ENCODE results near the gene PLCXD3.
"Not testable (repeated sequence)": the region's sequence is repeated elsewhere in the genome, so short reads cannot be mapped to it uniquely, and the experiment has no call there.

The PLCXD3 gene

DNA sequence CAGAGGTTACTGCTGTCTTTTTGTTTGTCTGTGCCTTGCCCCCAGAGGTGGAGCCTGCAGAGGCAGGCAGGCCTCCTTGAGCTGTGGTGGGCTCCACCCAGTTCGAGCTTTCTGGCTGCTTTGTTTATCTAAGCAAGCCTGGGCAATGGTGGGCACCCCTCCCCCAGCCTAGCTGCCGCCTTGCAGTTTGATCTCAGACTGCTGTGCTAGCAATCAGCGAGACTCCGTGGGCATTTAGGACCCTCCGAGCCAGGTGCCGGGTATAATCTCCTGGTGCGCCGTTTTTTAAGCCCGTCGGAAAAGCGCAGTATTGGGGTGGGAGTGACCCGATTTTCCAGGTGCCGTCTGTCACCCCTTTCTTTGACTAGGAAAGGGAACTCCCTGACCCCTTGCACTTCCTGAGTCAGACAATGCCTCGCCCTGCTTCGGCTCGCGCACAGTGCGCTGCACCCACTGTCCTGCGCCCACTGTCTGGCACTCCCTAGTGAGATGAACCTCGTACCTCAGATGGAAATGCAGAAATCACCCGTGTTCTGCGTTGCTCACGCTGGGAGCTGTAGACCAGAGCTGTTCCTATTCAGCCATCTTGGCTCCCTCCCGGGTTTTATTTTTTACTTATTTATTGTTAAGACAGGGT, 16.8 kb downstream of the PLCXD3 start:
- not testable (repeated sequence) for DNase-seq (ENCODE audit: low read depth, low spot score)

DNA sequence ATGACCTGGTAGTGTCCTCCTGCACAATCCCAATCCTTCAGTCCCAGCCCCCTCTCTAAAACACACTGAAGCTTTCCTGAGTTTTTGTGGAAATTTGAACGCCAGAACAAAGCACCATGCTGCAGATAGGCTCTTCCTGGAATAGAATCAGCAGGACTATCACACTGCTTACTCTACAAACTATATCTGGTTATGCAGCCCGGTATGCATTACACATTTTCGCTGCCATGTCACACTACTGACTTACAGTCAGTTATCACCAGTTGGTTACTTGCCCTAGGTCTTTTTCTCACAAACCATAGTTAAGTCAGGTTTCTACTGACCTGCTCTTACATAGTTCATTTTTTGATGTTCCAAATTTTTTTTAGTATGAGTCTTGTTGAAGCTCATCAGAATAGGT, 24.9 kb downstream of the PLCXD3 start:
- DNase-seq (ENCODE audit: low read depth, low spot score) = no peak

DNA sequence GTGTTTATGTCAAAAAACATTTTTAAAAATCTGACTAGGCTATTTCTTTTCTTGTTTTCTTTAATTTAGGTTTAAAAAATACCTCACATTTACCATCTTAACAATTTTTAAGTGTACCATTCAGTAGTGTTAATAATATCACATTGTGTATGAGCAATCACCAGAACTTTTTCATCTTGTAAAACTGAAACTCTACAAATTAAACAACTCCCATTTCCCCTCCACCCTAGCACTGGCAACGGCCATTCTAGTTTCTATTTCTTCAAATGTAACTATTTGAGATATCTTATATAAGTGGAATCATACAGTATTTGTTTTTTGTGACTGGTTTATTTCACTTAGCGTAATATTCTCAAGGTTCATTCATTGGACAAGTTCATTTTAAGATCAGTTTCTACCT, 27.7 kb downstream of the PLCXD3 start:
- DNase-seq (ENCODE audit: low read depth, low spot score) = no peak

DNA sequence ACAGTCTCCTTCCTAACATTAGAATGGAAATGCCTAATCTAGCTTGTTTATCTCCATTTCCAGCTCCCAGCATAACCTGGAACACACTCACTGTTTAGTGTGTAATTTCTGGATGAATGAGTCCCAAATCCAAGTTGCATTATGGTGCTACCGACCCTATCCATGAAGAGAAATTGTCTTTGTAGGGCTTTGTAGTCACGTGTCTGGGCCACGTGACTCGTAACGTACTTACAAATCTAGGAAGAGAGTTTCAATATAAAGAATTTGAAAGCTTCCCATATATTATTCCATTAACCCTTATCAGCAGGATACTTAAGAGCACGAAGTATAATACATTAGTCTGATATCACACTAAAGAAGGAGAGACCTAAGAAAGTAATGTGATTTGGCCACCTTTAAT, 28.2 kb downstream of the PLCXD3 start:
- no peak for DNase-seq (ENCODE audit: low read depth, low spot score)

DNA sequence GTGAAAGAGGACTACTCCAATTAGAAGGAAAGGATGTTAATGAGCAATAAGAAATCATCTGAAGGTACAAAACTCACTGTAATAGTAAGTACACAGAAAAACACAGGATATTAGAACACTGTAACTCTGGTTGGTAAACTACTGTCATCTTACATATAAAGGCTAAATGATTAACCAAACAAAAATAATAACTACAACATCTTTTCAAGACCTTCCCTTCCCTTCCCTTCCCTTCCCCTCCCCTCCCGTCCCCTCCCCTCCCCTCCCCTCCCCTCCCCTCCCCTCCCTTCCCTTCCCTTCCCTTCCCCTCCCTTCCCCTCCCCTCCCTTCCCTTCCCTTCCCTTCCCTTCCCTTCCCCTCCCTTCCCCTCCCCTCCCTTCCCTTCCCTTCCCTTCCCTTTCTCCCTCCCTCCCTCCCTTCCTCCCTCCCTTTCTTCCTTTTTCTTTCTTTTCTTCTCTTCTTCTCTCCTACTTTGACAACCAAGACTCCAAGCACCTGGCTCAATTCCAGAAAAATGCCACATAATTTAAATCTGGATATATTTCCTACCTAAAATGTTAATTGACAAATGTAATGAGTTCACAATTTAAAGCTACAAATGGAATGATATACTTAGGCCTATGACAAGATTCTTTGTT, 38.7 kb downstream of the PLCXD3 start:
- DNase-seq (ENCODE audit: low read depth, low spot score) = not testable (repeated sequence)

DNA sequence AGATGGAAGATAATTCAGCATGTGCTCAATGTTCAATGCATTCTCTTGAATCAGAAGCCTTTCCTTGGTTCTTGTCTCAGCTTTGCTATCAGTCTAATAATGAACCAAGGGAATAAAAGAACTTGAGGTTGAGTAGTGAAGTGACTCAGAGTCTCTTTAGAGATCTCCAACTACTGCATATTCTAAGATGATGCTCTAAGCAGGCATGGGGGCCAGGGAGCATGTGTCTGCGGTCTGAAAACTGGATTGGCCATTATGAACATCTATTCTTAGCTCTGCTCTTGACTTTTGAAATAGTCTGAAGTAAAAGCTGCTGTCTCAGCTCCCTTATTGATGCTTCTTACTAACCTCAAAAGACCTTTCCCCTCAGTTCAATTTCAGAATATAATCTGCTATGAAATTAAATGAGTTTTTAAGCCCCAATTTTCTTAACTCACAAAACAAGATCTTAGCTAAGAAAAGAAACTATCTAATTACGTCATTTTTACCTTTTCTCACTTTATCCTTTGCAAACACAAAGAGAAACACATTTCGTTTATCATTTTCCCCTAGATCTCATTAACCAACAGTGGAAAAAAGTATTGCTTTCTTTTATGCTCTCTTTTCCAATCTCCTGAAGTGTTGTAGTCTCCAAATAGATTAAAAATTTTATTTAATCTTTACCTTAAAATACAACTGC, 44.8 kb downstream of the PLCXD3 start:
- DNase-seq (ENCODE audit: low read depth, low spot score) = no peak

DNA sequence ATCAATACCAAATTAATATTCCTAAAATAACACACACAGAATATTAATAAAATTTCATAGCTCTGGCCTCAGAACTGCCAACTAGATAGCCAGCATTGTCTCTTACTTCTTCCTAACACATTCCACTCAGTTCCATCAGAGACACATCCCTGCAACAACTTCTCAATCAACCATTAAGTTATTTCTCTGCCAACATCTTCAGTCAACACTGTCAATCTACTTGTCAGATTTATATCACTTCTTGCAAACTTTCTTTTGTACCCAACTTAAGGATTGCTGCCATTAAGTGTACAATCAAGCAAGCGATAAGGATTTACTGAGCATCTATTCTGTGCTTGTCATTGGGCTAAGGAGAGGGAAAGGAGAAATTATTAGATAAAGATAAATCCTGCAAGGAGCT, 50.8 kb downstream of the PLCXD3 start:
- no peak for DNase-seq (ENCODE audit: low read depth, low spot score)

DNA sequence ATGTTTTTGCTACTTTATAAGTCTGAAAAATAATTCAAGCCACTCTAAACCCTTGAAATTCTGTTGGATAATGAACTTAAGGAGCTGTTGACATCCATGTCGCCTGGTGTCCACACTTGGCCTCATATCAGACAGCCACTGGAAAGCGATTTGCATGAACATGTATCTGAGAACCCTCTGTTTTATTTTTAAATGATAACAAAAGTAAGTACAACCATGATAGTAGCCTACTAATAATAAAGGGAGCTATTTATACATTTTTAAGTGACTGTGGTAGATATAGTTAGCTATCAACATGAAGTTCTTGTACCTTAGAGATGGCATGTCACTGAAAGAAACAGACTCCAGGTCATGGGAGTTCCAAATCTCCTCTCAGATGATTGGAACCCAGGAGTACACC, 53.3 kb downstream of the PLCXD3 start:
- no peak for DNase-seq (ENCODE audit: low read depth, low spot score)

DNA sequence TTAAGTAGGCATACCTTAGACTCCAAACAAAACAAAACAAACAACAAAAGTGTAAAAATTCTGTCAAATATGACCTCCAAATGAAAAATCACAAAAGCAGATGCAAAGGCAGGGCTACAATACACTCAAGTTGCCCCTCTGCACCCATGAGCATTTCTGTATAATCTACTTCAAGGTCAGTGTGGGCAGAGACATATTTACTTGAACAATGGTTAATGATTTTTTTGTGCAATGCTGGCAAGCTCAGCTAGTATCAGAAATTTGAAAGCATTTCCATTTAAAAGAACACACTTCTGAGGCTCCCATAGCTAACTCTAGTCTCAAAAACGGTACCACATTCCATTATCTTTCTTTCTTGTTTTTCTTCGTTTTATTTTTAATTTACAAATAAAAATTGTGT, 57.9 kb downstream of the PLCXD3 start:
- DNase-seq (ENCODE audit: low read depth, low spot score) = no peak

DNA sequence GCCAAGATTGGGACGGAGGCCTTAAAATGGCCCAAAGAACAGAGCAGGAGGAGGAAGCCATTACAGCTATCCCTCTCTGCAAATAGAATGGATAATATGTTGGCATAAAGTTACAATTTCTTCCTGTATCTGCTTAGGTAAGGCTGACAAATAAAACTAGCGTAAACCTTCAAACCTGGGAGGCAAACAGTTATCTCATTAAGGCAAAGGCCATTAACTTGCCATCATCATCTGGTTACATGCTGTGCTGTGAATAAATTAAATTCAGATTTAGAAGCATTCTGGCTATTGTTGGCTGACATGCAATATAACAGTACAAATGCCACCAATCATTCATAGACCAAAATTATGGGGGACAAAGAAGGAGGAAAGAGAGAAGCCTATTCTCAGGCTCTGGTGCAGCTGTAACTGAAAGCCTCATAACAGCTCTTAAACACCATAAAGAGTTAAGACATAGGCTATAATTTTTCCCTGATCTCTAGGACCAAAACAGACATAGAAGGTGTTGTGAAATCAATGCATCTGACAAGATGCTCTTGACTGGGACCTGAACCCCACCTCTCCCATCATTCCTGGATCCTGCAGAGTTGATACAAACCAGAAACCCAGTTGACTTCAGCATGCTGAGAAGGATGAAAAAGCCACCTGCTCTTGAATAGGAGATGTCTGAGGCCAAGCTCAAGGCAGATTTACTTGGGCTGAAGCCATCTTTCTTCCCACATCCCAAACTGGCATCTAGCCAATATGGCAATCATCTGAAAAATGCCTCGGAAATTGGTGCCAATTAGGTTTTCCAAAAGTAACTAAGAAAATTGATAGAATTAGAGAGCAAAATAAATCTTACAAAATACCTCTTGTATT, 62.5 kb downstream of the PLCXD3 start:
- DNase-seq (ENCODE audit: low read depth, low spot score) = no peak

DNA sequence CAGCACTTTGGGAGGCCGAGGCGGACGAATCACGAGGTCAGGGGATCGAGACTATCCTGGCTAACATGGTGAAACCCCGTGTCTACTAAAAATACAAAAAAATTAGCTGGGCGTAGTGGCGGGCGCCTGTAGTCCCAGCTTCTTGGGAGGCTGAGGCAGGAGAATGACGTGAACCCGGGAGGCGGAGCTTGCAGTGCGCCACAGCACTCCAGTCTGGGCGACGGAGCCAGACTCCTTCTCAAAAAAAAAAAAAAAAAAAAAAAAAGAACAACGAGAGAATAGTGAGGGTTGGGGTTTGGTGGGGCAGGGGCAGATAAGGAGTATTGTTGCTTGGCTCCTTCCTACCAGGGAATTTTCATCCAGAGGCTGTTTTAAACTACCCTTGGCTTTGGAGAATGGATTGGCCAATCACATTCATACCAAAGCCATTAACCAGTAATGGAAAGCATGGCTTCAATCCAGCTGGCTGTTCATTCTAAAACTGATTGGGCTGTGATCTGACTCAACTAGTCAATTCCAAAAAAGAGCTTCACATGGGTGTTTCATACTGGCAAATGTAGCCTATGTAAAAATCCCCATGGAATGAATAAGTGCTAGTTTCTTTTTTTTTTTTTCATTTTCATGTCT, 64.4 kb downstream of the PLCXD3 start:
- DNase-seq (ENCODE audit: low read depth, low spot score) = no peak

DNA sequence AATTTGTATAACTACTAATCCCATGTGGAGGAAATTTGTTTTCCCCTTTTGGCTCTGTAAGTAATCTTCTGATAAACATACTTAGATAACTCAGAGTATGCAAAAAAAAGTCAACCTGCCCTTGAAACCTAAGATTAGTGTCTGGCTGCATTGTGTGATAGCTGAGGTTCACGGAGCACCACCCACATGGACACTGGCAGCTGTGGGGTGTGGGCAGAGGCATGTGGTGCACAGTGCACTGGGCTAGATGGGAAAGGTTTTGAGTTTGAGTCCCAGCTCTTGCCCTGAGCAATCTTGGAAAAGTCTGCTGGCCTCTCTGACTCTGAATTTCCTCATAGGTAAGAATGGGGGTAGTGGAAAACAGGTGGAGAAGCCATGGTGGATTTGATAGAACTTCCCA, 75.1 kb downstream of the PLCXD3 start:
- no peak for DNase-seq (ENCODE audit: low read depth, low spot score)

DNA sequence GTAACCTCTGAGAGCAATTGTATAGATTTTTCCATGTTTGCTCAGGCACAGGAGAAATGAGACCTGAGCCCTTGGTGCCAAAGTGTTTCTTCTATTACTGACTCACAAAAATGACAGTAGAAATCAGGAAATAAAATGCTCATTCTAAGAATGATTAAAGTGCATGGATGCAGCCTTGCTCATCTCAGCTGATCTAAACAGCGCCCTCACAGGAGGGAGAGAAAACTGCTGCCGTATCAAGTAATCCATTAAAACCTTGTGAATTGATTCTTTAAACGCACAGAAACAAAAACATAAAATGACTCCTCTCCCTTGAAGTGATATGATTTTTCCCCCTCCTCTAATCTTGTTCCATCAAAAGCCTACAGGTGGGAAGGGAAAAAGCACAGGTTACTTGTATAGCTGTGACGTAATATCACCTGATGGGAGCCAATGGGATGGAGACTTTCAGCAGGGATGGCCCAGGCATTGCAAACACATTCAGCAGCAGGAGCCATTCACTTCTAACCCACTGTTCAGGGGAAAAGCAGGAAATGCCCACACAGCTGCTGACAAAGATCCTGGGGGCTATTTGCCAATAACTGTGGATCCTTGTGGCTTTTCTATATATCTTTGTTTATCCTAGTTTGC, 76.7 kb downstream of the PLCXD3 start:
- DNase-seq (ENCODE audit: low read depth, low spot score) = no peak

DNA sequence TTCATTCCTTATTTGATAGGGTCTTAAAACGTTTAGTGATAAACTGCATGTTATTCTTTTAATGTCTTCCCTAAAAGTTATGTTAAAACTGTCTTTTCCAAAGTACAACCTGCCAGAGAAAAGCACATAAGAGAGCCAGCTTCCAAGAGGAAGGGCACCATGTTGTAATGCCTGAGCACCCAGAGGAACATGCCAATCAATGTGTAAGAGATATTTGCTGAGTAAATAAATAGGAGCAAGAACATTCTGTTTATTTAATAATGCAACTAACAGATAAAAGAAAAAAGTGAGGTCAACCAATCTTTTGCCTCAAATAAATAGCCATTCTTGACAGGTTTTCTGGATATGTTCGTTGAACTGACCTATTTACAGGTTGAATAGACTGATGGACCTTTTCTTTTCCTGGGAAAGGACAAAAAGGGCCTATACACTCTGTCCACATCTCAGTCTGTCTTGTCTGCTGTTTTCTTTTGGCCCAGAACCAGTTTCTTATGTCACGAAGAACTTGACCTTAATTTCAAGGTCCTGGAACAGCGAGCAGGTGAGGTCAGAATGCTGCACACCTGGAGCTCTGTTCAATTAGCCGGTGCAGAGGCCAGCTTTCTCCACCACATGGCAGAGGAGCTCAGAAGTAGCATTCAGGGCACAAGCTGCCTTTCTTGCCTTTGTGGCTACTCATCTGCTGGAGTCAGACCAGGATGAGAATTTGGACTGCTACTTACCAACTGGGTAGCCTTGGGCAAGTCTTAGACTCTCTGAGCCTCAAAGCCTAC, 77.7 kb downstream of the PLCXD3 start:
- no peak for DNase-seq (ENCODE audit: low read depth, low spot score)

DNA sequence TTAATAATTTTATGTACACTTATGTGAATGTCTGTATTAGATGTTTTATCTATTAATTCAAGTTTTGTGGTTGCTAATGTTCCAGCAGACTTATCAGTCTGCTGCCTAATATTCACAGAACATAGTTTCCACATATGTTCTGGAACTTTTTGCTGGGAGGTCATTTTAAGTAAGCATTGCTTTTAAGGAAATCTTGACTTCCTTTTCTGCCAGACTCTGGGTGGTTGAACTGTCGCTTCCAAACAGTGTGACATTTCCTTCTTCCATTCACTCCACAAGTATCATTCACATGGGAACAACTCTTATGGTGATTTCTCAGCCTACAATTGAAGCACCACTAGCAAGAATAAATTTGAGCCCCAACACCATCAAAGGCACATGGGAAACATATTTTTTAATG, 82.9 kb downstream of the PLCXD3 start:
- DNase-seq (ENCODE audit: low read depth, low spot score) = no peak

DNA sequence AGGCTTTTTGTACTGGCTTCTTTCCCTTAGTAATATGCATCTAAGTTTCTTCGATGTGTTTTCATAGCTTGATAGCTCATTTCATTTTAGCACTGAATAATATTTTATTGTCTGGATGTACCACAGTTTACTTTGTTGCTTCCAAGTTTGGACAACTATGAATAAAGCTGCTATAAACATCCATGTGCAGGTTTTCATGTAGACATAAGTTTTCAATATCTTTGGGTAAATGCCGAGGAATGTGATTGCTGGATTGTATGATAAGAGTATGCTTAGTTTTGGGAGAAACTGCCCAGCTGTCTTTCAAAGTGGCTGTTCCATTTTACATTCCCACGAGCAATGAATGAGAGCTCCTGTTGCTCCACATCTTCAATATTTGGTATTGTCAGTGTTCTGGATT, 84.7 kb downstream of the PLCXD3 start:
- DNase-seq (ENCODE audit: low read depth, low spot score) = no peak

DNA sequence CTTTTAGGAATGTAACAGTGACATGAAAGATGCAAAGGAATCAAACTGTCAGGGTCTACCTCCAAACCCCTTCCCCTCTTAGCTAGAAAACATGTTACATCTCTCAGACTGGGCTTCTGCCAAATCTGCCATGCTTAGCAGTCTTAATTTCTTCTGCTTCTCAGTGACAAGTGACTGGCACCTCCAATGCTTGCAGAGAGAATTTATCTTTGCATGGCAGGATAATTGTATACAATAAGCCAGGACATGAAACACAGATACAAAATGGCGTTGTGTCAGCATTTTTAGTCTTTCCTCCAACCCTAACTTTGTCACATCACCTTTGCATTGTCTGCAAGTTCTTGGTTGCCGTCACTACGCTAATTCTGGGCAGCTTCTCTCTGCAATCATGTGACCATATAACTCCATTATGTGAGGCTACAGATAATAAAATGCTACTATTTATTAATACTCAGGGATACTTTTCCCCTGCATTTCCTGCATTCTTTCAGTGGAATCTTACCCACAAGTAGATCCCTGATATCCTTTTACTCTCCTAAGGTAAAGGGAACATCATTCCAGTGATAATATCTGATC, 89.8 kb downstream of the PLCXD3 start:
- DNase-seq (ENCODE audit: low read depth, low spot score) = no peak

DNA sequence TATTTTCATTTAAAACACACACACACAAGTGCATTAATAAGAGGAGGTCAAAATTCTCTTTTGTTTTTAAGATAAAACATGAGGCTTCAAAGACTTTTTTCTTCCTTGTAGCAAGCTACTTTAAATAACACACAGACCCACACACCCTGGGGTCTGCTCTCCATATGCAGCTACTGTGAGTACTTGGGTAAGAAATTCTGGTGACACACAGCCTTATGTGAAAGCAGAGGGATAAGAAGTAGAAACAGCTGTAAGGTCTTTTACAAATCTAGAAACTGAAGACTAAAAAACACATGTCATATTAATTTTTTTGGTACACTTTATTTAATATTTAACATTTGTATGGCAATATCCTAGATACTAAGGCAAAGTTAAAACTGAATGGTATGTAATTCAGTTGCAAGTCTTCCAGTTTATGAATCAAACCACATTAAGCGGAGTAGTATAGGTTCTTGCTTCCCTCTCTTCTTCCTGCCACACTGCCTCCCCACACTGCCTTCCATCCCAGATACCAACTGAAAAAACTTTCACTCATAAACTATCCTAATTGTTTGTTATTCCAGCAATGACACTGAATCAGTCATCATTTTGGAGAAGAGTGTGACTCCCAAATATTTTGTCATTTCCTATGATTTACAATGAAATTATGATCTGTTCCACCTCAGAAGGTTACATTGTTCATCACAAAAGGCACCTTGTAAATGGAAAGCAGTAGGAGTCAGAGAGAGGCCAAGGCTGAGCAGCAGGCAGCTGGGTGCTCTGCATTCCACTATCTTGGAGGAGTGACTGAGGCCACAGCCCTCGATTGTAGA, 92.0 kb downstream of the PLCXD3 start:
- DNase-seq (ENCODE audit: low read depth, low spot score) = no peak

DNA sequence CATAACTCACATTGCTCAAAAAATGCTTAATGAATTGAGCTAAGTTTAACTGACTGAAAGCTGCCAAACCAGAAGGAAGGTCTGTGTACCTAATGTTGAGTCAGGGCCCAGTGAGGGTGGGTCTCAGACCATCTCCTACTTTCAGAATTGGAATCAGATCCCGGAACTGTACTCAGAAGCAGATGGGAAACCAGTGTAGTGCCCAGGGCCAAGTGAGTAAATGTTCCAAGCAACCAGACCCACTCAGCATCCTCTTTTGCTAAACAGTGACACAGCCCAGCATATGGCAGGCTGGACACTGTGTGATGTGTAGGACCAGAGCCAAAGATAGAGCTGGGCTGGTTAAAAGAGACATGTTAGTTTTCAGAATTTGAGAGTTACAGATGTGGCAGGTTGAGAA, 94.1 kb downstream of the PLCXD3 start:
- no peak for DNase-seq (ENCODE audit: low read depth, low spot score)
